Measurements from ENCODE around the gene MNT. TPM values are rescaled to one million over a fixed set of nuclear protein-coding genes. Genes with fewer than 3 reads are reported as not detected.

MNT gene
- total RNA-seq, 1 experiment from 2014 or later: 32.1 TPM

DNA sequence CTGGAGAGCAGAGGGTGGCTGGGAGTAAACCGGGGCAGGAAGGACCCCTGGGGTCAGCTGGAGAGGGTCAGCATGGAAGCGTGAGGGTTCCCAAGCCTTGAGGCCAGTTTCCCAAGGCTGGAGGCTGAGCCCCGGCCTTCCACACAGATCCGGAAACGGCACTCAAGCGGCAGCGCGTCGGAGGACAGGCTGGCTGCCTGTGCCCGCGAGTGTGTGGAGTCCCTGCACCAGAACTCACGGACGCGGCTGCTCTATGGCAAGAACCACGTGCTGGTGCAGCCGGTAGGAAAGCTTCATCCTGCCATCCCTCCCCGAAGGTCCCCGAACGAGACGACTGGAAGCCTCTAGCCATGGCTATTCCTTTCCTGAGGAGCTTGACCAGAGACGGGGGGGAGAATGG is 37.5 kb downstream of the MNT start:
- ChIA-PET CTCF (no interaction called here), POLR2A (ENCODE audit: low non-redundant PET) (no interaction called here)
- no peak for DNase-seq (ENCODE audit: low spot score)
- TF ChIP-seq, protein P1, sequence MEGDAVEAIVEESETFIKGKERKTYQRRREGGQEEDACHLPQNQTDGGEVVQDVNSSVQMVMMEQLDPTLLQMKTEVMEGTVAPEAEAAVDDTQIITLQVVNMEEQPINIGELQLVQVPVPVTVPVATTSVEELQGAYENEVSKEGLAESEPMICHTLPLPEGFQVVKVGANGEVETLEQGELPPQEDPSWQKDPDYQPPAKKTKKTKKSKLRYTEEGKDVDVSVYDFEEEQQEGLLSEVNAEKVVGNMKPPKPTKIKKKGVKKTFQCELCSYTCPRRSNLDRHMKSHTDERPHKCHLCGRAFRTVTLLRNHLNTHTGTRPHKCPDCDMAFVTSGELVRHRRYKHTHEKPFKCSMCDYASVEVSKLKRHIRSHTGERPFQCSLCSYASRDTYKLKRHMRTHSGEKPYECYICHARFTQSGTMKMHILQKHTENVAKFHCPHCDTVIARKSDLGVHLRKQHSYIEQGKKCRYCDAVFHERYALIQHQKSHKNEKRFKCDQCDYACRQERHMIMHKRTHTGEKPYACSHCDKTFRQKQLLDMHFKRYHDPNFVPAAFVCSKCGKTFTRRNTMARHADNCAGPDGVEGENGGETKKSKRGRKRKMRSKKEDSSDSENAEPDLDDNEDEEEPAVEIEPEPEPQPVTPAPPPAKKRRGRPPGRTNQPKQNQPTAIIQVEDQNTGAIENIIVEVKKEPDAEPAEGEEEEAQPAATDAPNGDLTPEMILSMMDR (conservative IDR thresholded peaks at IDR 0.05; ENCODE audit: low read depth, low read length): no peak
- no peak for TF ChIP-seq EZH2 (IDR thresholded peaks at IDR 0.05; ENCODE audit: borderline replicate concordance, low read depth, low read length, poor library complexity, severe bottlenecking)
- intact Hi-C loops (cut with micrococcal nuclease; ENCODE audit: unreplicated experiment): no loop called here
- H3K36me3 ChIP-seq (ENCODE audit: insufficient read depth, low read length, poor library complexity, severe bottlenecking): peaks cover 4% of the 10 kb centered on the region
- H3K9me3 ChIP-seq (ENCODE audit: low read depth, low read length, poor library complexity, severe bottlenecking): no peaks in the 10 kb centered on the region
- H3K27me3 ChIP-seq (replicated peaks; ENCODE audit: insufficient read depth, low read depth, low read length, poor library complexity): no peaks in the 10 kb centered on the region
- no peak overlapping the region for H3K4me3 ChIP-seq (ENCODE audit: low read depth, low read length, poor library complexity, severe bottlenecking)
- no TSS peak for BruUV-seq (replicated peaks)
- H3K4me1 ChIP-seq (ENCODE audit: insufficient read depth, low read length, poor library complexity, severe bottlenecking): peaks cover 14% of the 10 kb centered on the region
- no peak overlapping the region for H3K27ac ChIP-seq (ENCODE audit: low read depth, low read length, poor library complexity, severe bottlenecking)

DNA sequence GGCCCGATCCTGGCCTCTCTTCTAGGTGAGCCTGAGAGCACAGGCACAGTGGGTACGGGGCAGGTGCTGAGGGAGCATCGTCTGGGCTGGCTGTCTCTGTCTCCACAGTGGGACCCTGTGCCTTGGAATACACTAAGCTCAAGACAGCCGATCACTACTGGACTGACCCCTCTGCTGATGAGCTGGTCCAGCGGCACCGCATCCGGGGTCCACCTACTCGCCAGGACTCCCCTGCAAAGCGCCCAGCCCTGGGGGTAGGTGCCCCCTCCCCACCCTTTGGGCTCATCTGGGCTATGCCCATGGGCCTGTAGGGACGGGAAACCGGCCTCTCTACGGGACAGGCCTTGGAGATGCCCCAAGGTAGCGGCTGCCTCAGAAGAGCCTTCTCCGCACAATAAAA is 38.0 kb downstream of the MNT start:
- peaks cover 14% of the 10 kb centered on the region for H3K4me1 ChIP-seq (ENCODE audit: insufficient read depth, low read length, poor library complexity, severe bottlenecking)
- DNase-seq (ENCODE audit: low spot score): no peak
- H3K36me3 ChIP-seq (ENCODE audit: insufficient read depth, low read length, poor library complexity, severe bottlenecking): peaks cover 4% of the 10 kb centered on the region
- H3K4me3 ChIP-seq (ENCODE audit: low read depth, low read length, poor library complexity, severe bottlenecking): no peak overlapping the region
- POLR2A ChIA-PET (ENCODE audit: low non-redundant PET): no interaction called here
- CTCF ChIA-PET: no interaction called here
- TF ChIP-seq EZH2 (IDR thresholded peaks at IDR 0.05; ENCODE audit: borderline replicate concordance, low read depth, low read length, poor library complexity, severe bottlenecking): no peak
- TF ChIP-seq, protein P1 (conservative IDR thresholded peaks at IDR 0.05; ENCODE audit: low read depth, low read length): no peak
- no peaks in the 10 kb centered on the region for H3K9me3 ChIP-seq (ENCODE audit: low read depth, low read length, poor library complexity, severe bottlenecking)
- intact Hi-C loops (cut with micrococcal nuclease; ENCODE audit: unreplicated experiment): no loop called here
- no peaks in the 10 kb centered on the region for H3K27me3 ChIP-seq (replicated peaks; ENCODE audit: insufficient read depth, low read depth, low read length, poor library complexity)
- no peak overlapping the region for H3K27ac ChIP-seq (ENCODE audit: low read depth, low read length, poor library complexity, severe bottlenecking)
- no TSS peak for BruUV-seq (replicated peaks)

DNA sequence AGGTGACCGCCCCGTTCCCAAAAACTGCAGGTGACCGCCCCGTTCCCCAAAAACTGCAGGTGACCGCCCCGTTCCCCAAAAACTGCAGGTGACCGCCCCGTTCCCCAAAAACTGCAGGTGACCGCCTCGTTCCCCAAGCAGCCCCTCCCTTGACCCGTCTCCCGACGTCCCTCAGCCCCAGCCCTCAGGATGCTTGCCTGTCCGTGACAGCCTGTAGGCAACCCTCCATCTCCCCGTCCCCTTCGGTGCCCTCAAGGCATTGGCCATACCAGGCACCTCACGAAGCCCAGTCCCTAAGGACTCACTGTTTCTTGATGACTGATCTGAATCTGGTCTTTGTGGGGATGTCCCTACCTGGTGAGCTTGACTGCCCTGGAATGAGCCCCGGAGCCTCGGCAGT is 38.4 kb downstream of the MNT start:
- intact Hi-C loops (cut with micrococcal nuclease; ENCODE audit: unreplicated experiment): no loop called here
- Histone ChIP-seq H3K4me1 (ENCODE audit: insufficient read depth, low read length, poor library complexity, severe bottlenecking) (peaks cover 14% of the 10 kb centered on the region), H3K36me3 (ENCODE audit: insufficient read depth, low read length, poor library complexity, severe bottlenecking) (peaks cover 4% of the 10 kb centered on the region), H3K4me3 (ENCODE audit: low read depth, low read length, poor library complexity, severe bottlenecking) (no peak overlapping the region), H3K9me3 (ENCODE audit: low read depth, low read length, poor library complexity, severe bottlenecking) (no peaks in the 10 kb centered on the region), H3K27me3 (replicated peaks; ENCODE audit: insufficient read depth, low read depth, low read length, poor library complexity) (no peaks in the 10 kb centered on the region), H3K27ac (ENCODE audit: low read depth, low read length, poor library complexity, severe bottlenecking) (no peak overlapping the region)
- TF ChIP-seq EZH2 (IDR thresholded peaks at IDR 0.05; ENCODE audit: borderline replicate concordance, low read depth, low read length, poor library complexity, severe bottlenecking): no peak
- TF ChIP-seq, protein P1 (conservative IDR thresholded peaks at IDR 0.05; ENCODE audit: low read depth, low read length): no peak
- POLR2A ChIA-PET (ENCODE audit: low non-redundant PET): no interaction called here
- BruUV-seq (replicated peaks): no TSS peak
- CTCF ChIA-PET: no interaction called here
- DNase-seq (ENCODE audit: low spot score): no peak

All from A673 (cell line).